NCI-H1048 (cell line): ENCODE measurements around the gene CYP2A7.
"Not testable (repeated sequence)": the region's sequence is repeated elsewhere in the genome, so short reads cannot be mapped to it uniquely, and the experiment has no call there.

Experiments used
- DNase-seq: peaks from one replicate; lab custom pipeline; 2025; lab: John Stamatoyannopoulos, UW

The CYP2A7 gene

DNA sequence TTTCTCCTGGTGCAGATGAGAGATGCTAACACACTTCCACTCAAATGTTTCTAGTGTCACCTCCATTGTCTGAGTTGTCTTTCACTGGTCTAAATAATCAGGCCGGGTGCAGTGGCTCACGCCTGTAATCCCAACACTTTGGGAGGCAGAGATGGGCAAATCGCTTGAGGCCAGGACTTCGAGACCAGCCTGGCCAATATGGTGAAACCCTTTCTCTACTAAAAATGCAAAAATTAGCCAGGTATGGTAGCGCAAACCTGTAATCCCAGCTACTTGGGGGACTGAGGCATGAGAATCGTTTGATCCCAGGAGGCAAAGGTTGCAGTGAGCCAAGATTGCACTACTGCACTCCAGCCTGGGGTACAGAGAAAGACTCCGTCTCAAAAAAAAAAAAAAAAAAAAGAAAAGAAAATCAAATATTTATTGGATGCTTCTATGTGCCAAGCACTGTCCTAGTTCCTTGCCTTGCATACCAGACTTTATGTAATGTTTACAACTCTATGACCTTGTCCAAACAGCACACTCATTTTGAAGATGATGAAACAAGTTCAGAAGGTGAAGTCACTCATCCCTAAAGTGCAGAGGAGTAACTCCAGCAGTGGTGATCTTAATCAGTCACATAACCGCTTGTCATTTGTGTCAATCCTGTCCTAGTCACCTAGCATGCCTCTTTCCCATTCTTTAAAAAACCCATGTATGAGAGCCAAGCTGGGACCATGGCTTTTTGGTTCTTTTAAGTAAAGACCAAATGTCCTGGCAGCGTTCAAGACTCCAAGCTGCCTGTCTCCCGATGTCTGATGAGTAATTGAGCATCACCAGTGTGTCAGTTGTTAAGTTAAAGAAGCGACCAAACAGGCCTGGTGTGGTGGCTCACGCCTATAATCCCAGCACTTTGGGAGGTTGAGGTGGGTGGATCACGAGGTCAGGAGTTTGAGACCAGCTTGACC is 15.1 kb upstream of the CYP2A7 start:
- DNase-seq = not testable (repeated sequence)

DNA sequence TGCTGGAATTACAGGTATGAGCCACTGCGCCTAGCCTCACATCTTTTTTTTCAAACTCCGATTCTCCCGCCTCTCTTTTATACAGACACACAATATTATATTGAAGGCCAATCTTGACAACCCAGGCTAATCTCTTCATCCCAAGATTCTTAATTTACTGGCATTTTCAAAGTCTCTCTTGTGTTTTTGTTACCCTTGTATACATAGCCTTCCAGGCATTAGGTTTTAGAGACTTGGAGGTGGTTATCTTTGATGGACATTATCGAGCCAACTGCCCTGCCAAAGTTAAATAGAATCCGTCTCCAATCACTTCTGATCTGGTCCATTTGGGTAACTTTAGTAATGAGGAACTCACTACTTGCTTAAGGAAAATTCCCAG is 14.4 kb upstream of the CYP2A7 start:
- no peak for DNase-seq

DNA sequence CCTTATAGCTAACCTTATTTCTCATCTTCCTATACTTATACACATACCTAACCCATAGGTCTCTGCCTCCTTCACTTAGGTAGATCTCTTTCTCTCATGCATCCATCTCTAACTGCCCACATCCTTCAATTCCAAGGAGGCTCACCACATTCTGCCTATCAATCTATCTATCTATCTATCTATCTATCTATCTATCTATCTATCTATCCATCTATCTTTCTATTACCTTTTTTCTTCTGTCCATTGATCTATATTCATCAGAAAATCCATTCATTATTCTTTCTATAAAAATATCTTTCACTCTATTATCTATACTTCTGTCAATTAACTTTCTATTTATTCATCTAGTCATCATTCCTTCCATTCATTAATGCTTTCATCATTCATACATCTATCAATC is 11.1 kb upstream of the CYP2A7 start:
- no peak for DNase-seq

DNA sequence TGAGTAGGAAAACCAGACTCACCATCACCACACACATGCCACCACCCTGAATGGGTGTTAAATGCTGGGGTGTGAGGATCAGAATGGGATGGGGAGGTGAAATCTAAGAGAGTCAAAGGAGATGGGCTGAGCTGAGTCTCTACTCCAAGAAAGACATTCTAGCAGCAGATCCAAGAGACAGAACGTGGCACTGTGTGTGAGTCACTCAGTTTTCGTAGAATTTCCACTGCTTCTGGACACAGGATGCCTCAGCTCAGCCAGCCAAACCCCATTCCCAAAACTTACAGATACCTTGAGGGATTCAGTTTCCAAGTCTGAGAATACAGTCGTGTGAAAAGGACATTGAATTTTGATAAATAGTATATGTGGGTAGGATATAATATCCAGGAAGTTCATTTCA is 7.3 kb upstream of the CYP2A7 start:
- no peak for DNase-seq

DNA sequence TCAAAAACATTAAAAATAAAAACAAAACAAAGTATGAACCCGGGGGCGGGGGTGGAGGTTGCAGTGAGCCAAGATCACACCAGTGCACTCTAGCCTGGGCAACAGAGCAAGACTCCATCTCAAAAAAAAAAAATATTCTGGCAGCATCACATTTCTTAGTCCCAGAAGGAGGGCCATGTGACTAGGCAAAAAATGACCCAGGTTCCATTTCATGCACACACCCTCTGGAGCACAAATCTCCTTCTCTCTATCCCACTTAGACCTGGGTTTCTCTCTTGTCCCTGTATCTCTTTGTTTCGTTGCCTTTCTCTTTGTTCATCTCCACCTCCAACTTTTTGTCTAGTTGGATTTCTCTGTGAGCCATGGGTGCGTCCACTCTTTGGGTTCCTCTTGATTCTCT is 6.2 kb upstream of the CYP2A7 start:
- no peak for DNase-seq

DNA sequence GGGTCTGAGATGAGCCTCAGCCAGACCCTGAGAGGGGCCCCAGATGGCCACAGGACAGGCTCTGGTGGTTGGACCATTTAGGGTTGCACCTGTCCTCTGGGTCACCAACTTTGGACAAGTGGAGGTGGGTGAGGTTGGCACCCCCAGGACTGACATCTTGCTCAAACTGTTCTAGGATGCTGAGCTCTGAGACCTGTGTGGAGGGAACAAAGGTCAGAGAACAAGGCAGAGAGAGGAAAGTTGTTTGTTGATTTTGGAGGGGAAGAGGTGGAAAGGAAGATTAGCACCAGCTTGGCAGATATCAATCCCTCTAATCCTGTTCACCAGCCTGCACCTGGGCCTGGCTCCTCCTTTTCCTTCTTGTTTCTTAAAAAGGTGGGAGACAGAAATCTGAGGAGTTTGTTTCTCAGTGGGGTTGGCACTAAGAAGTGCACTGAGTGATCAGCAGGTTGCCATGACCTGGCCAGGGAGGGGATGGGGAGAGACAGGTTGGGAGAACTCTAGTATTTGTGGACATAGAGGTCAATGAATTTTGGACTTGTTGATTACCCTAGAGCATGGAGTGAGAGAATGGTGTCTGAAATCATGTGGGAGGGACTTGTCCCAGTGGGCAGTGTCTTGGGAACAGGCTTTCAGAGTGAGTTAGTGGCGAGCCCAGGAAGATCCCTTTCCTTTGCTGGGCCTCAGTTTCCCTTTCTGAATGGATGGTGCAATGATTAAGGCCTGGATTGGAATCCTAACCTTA is 2.3 kb upstream of the CYP2A7 start:
- DNase-seq = not testable (repeated sequence)

- not testable (repeated sequence) for DNase-seq
Measured at GRCh38 chr19:40879349-40879748, 2.7 kb downstream of the CYP2A7 start.

- not testable (repeated sequence) for DNase-seq
Measured at GRCh38 chr19:40875526-40875951, 6.5 kb downstream of the CYP2A7 start.

- not testable (repeated sequence) for DNase-seq
Measured at GRCh38 chr19:40874874-40875273, 7.2 kb downstream of the CYP2A7 start.

- not testable (repeated sequence) for DNase-seq
Measured at GRCh38 chr19:40873873-40874272, 8.2 kb downstream of the CYP2A7 start.

GRCh38 chr19:40872209-40872608 is 9.8 kb downstream of the CYP2A7 start:
- no peak for DNase-seq

DNA sequence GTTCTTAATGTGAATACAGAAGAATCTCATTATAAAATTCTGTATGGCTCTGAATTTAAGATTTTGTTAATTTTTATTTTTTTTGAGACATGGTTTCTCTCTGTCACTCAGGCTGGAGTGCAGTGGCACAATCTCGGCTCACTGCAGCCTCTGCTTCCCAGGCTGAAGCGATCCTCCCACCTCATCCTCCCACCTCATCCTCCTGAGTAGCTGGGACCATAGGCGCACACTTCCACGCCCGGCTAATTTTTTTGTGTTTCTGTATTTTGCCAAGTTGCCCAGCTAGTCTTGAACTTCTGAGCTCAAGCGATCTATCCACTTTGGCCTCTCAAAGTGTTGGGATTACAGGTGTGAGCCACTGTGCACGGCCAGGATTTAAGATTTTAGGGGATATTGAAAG is 14.3 kb downstream of the CYP2A7 start:
- no peak for DNase-seq

DNA sequence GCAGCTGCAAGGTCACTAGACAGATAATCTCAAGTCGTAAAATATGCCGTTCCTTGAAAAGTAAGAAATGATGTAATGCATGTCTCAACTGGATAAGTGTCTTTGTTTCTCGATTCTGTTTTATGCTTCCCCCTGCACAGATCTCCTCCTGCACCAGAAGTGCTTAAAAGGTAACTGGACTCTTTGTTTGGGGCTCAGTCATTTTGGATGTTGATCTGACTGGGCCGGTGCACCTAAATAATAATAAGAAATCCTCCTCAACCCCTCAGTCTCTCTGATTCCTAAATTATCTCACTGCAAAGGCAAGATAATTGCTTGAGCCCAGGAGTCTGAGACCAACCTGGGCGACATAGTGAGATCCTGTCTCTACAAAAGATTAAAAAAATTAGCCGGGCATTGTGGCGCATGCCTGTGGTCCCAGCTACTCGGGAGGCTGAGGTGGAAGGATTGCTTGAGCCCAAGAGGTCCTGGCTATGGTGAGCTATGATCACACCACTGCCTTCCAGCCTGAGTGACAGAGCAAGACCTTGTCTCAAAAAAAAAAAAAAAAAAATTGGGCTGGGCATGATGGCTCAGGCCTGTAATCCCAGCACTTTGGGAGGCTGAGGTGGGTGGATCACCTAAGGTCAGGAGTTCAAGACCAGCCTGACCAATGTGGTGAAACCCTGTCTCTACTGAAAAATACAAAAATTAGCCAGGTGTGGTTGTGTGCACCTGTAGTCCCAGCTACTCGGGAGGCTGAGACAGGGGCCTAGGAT is 17.1 kb downstream of the CYP2A7 start:
- DNase-seq = not testable (repeated sequence)

GRCh38 chr19:40862785-40863184 is 19.2 kb downstream of the CYP2A7 start:
- no peak for DNase-seq

- DNase-seq = no peak
Measured at GRCh38 chr19:40862333-40862732, 19.7 kb downstream of the CYP2A7 start.

DNA sequence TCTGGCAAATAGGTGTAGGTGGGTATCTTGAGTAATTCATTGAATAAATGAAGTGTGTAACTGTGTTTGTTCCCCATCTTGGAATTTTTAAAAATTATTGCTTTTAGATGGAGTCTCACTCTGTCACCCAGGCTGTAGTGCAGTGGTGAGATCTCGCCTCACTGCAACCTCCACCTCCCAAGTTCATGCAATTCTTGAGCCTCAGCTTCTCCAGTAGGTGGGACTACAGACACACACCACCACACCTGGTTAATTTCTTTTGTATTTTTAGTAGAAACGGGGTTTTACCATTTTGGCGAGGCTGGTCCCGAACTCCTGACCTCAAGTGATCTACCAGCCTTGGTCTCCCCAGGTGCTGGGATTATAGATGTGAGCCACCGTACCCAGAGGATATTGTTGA is 23.9 kb downstream of the CYP2A7 start:
- DNase-seq = no peak

GRCh38 chr19:40852467-40853152 is 29.4 kb downstream of the CYP2A7 start:
- not testable (repeated sequence) for DNase-seq

DNA sequence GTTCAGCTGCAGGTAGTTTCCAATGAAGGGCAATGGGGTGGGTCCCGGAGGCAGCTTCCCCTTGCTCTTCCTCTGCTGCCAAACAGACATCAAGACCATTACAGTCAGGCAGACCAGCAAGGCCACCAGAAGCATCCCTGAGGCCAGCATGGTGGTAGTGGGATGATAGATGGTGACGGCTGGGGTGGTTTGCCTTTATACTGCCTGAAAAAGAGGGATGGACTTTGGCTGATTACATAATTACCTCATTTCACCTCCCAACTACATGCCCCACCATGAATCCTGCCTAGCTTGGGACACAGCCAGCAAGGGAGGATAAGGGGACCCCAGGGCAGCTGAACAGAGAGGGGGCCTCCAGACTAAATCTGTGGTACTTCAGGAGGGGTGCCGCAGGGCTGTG is 31.8 kb downstream of the CYP2A7 start, which contains the start of gene CYP2A6:
CYP2A6 (minus strand) TSS at position 171 of the 400 bp plus-strand sequence; CDS start at position 150, 21 bp downstream.
- DNase-seq = not testable (repeated sequence)

GRCh38 chr19:40846722-40847121 is 35.3 kb downstream of the CYP2A7 start:
- not testable (repeated sequence) for DNase-seq

GRCh38 chr19:40843653-40844052 is 38.4 kb downstream of the CYP2A7 start:
- DNase-seq = not testable (repeated sequence)

- not testable (repeated sequence) for DNase-seq
Measured at GRCh38 chr19:40842997-40843652, 38.9 kb downstream of the CYP2A7 start.
